Peyer's patch (tissue), 4 donors: ENCODE data around the gene OPA1. TPM values are rescaled to one million over a fixed set of nuclear protein-coding genes. Genes with fewer than 3 reads are reported as not detected.

Source experiments
- DNase-seq, 3 donors: peaks; one replicate each; pipeline ENCODE4 v3.0.0-alpha.2; 2017 to 2019
- H3K27ac ChIP-seq, 4 donors: fragments of 200-600 bp; sonication (generic); one replicate each; pipeline ENCODE4 v1.5.1; 2016 to 2019
- H3K27me3 ChIP-seq, 2 donors: fragments of 200-600 bp; sonication (generic); one replicate each; pipeline ENCODE4 v1.5.1; 2019
- H3K36me3 ChIP-seq, 3 donors: fragments of 200-600 bp; sonication (generic); one replicate each; pipeline ENCODE4 v1.5.1; 2016 to 2019
- H3K4me1 ChIP-seq, 4 donors: fragments of 200-600 bp; sonication (generic); one replicate each; pipeline ENCODE4 v1.5.1; 2016 to 2019
- H3K4me3 ChIP-seq, 4 donors: fragments of 200-600 bp; sonication (generic); 1 replicate in 3 of 4; 2 replicates in 1 of 4; pipeline ENCODE4 v1.5.1; 2016 to 2019; ENCODE audit warnings: mild to moderate bottlenecking in 1 of 4
- H3K9me3 ChIP-seq, 4 donors: fragments of 200-600 bp; sonication (generic); one replicate each; pipeline ENCODE4 v1.5.1; 2016 to 2019; ENCODE audit warnings: mild to moderate bottlenecking in 1 of 4
- POLR2A ChIP-seq, 2 donors: fragments of 450-650 bp; IDR thresholded peaks; one replicate each; pipeline ENCODE4 v1.5.1; 2017; ENCODE audit warnings: antibody characterized with exemption in 2 of 2, mild to moderate bottlenecking in 2 of 2, moderate library complexity in 2 of 2
- total RNA-seq, 4 donors: library from RNA; depleted of rRNA; stranded (reverse); fragments of >200 nt; gene quantifications; one replicate each; pipeline ENCODE4 v1.1.0, GENCODE V29; 2016
- TF ChIP-seq, protein P1 (sequence below), 6 experiments: fragments of 450-650 bp in 4 of 6; fragments of 200-600 bp in 2 of 6; sonication (generic) in 1 of 6; IDR thresholded peaks; one replicate each; pipeline ENCODE4 v1.5.1; 2017 to 2019; ENCODE audit warnings: antibody characterized with exemption in 6 of 6, mild to moderate bottlenecking in 3 of 6, moderate library complexity in 1 of 6

OPA1 gene
- total RNA-seq, 4 donors from 2014 or later = 66.9 to 89.1 (median 78.0) TPM

- TF ChIP-seq, protein P1, sequence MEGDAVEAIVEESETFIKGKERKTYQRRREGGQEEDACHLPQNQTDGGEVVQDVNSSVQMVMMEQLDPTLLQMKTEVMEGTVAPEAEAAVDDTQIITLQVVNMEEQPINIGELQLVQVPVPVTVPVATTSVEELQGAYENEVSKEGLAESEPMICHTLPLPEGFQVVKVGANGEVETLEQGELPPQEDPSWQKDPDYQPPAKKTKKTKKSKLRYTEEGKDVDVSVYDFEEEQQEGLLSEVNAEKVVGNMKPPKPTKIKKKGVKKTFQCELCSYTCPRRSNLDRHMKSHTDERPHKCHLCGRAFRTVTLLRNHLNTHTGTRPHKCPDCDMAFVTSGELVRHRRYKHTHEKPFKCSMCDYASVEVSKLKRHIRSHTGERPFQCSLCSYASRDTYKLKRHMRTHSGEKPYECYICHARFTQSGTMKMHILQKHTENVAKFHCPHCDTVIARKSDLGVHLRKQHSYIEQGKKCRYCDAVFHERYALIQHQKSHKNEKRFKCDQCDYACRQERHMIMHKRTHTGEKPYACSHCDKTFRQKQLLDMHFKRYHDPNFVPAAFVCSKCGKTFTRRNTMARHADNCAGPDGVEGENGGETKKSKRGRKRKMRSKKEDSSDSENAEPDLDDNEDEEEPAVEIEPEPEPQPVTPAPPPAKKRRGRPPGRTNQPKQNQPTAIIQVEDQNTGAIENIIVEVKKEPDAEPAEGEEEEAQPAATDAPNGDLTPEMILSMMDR (IDR thresholded peaks at IDR 0.05) = no peak
- TF ChIP-seq POLR2A (IDR thresholded peaks at IDR 0.05) = no peak
- Histone ChIP-seq H3K36me3 (no peaks in the 10 kb centered on the region), H3K27ac (no peak overlapping the region), H3K9me3 (no peaks in the 10 kb centered on the region), H3K4me3 (no peak overlapping the region), H3K27me3 (no peaks in the 10 kb centered on the region), H3K4me1 (no peaks in the 10 kb centered on the region)
- no peak for DNase-seq
Observed at GRCh38 chr3:193560870-193561269, 32.1 kb upstream of the OPA1 start.

- TF ChIP-seq, protein P1 (IDR thresholded peaks at IDR 0.05) = no peak
- no peak for TF ChIP-seq POLR2A (IDR thresholded peaks at IDR 0.05)
- Histone ChIP-seq H3K27me3 (no peaks in the 10 kb centered on the region), H3K36me3 (no peaks in the 10 kb centered on the region), H3K9me3 (no peaks in the 10 kb centered on the region), H3K27ac (no peak overlapping the region), H3K4me1 (no peaks in the 10 kb centered on the region), H3K4me3 (no peak overlapping the region)
- DNase-seq = no peak
Observed at GRCh38 chr3:193563426-193563825, 29.6 kb upstream of the OPA1 start.

GRCh38 chr3:193564012-193564411 lies 29.0 kb upstream of the OPA1 start:
- Histone ChIP-seq H3K4me3 (no peak overlapping the region), H3K27ac (no peak overlapping the region), H3K36me3 (no peaks in the 10 kb centered on the region), H3K27me3 (no peaks in the 10 kb centered on the region), H3K9me3 (no peaks in the 10 kb centered on the region), H3K4me1 (no peaks in the 10 kb centered on the region)
- no peak for TF ChIP-seq POLR2A (IDR thresholded peaks at IDR 0.05)
- TF ChIP-seq, protein P1 (IDR thresholded peaks at IDR 0.05) = peak in 2 of 6 experiments; percentile 38 to 46
- peak in 1 of 3 donors; percentile 51 for DNase-seq

- no peaks in the 10 kb centered on the region for H3K9me3 ChIP-seq
- no peaks in the 10 kb centered on the region for H3K4me1 ChIP-seq
- no peak for DNase-seq
- H3K36me3 ChIP-seq = no peaks in the 10 kb centered on the region
- no peak overlapping the region for H3K27ac ChIP-seq
- H3K4me3 ChIP-seq = no peak overlapping the region
- H3K27me3 ChIP-seq = no peaks in the 10 kb centered on the region
- no peak for TF ChIP-seq POLR2A (IDR thresholded peaks at IDR 0.05)
- TF ChIP-seq, protein P1 (IDR thresholded peaks at IDR 0.05) = no peak
Observed at GRCh38 chr3:193569119-193569518, 23.9 kb upstream of the OPA1 start.

DNA sequence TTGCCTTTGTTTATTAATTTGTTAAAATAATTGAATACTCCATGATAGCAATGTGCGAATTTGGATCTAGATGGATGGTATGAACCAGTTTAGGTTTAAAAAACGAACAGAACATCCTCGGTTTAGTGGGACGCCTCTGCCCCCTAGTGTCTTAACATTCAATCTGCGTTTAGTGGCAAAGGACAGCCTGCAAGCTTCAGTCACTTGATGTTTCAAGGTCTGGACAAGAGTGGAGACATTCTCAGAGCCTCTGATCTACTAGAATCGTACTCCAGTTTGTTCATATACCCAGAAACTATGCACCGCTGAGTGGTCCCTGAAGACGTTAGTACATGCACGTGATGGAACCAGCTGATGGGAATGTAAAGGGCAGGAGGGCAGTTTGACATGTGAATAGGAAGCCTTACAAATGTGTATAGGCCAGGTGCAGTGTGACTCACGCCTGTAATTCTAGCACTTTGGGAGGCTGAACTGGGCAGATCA lies 20.5 kb upstream of the OPA1 start:
- Histone ChIP-seq H3K4me3 (no peak overlapping the region), H3K27ac (no peak overlapping the region), H3K4me1 (no peaks in the 10 kb centered on the region), H3K9me3 (no peaks in the 10 kb centered on the region), H3K27me3 (no peaks in the 10 kb centered on the region), H3K36me3 (no peaks in the 10 kb centered on the region)
- peak in 1 of 3 donors; percentile 76 for DNase-seq
- TF ChIP-seq, protein P1 (IDR thresholded peaks at IDR 0.05) = peak in 5 of 6 experiments; percentile 34 to 85 (median 77)
- TF ChIP-seq POLR2A (IDR thresholded peaks at IDR 0.05) = no peak
